GM18861 (cell line): Measurements from ENCODE around the gene CPS1.

Source experiments
- ATAC-seq: cut with Tn5 transposase; IDR thresholded peaks from one replicate; pipeline ENCODE4 v1.9.1; 2021; ENCODE audit not compliant: unreplicated experiment

The CPS1 gene

DNA sequence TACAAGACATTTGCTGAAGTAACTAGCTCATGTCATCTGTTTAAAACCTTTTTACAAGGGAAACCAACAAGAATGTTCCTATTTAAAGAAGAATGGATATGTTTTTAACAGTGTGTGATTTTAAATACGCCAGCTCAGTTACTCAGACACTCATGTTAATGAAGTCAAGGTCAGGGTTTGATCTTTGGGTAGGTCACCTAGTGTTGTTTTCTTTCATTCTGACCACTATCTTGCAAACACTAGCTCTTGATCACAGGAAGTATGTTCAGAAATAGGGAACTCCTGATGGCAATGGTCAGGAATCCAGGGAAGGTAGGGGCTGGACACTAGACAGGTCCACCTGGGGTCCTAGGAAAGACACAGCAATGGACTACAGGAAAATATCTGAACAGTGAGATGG, 116.7 kb downstream of the CPS1 start:
- ATAC-seq, result no peak

GRCh38 chr2:210676067-210676466, 119.7 kb downstream of the CPS1 start:
- ATAC-seq, result no peak

GRCh38 chr2:210681491-210681890, 125.1 kb downstream of the CPS1 start:
- no peak for ATAC-seq

DNA sequence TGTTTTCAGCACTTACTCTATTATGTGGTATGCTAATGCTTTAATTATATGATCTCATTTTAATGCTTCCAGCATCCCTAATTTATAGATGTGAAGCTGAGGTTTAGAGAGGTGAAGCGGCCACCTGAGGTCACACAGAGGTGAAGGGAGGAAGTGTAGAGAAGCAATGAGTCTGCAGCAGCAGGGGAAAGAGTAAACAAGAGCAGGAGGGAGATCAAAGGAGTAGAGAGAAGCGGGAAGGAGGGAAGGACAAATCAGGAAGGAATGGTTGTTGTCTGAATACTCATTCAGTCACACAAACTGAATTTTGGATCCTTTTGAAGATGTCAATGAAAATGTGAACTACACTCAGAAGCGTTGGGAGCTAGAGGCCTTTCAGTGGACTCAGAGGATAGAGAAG, 130.0 kb downstream of the CPS1 start:
- ATAC-seq, result no peak

GRCh38 chr2:210687786-210688470, 131.5 kb downstream of the CPS1 start:
- ATAC-seq, result no peak

- ATAC-seq, result no peak
Observed at GRCh38 chr2:210707900-210708299, 151.5 kb downstream of the CPS1 start.

- ATAC-seq, result no peak
Observed at GRCh38 chr2:210713122-210713521, 156.7 kb downstream of the CPS1 start.

GRCh38 chr2:210715560-210716082, 159.2 kb downstream of the CPS1 start:
- ATAC-seq, result no peak

GRCh38 chr2:210718503-210718902, 162.1 kb downstream of the CPS1 start:
- ATAC-seq, result no peak

GRCh38 chr2:210722092-210722491, 165.7 kb downstream of the CPS1 start:
- no peak for ATAC-seq

GRCh38 chr2:210727549-210727948, 171.2 kb downstream of the CPS1 start:
- no peak for ATAC-seq
